HG02840 (cell line): Measurements from ENCODE around the gene PPIL1.
"Not testable (repeated sequence)": the region's sequence is repeated elsewhere in the genome, so short reads cannot be mapped to it uniquely, and the experiment has no call there.

ENCODE experiments used
- ATAC-seq: cut with Tn5 transposase; IDR thresholded peaks from one replicate; pipeline ENCODE4 v1.9.1; 2021; ENCODE audit warnings: mild to moderate bottlenecking, moderate library complexity, moderate number of reproducible peaks; ENCODE audit not compliant: unreplicated experiment, low FRiP score

The PPIL1 gene

DNA sequence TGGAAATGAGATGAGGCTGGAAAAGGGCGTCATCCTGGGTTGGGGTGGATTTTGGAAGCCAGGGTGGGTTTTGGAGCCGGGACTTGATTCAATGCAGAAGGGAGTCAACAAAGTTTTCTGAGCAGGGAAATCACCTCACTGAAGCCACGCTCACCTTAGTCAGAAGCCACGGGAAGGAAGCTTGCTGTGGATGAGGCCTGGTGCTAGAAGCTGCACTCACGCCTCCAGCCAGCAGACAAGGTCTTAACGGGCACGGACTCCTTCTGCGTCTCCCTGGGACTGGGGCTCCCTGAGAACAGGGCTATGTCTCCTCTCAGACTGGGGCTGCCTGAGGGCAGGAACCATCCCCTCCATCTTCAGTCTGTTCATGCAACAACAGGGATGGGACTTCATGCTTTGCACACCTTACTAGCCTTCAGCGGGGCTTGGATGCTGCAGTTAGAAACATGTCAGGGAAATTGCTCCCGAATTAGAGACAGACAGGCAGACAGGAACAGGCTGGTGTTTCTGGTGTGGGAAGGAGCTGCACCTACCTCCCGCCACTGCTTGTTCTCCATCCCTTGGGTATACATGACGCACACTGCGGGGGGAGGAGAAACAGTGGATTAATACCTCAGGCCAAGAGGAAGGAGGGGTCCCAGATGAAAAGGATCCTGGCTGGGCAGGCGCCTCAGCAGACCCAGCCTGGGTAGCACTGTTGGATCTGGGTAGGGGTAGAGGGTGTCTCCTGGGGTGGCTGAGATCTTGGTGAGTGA, 52.8 kb downstream of the PPIL1 start:
- ATAC-seq: no peak

DNA sequence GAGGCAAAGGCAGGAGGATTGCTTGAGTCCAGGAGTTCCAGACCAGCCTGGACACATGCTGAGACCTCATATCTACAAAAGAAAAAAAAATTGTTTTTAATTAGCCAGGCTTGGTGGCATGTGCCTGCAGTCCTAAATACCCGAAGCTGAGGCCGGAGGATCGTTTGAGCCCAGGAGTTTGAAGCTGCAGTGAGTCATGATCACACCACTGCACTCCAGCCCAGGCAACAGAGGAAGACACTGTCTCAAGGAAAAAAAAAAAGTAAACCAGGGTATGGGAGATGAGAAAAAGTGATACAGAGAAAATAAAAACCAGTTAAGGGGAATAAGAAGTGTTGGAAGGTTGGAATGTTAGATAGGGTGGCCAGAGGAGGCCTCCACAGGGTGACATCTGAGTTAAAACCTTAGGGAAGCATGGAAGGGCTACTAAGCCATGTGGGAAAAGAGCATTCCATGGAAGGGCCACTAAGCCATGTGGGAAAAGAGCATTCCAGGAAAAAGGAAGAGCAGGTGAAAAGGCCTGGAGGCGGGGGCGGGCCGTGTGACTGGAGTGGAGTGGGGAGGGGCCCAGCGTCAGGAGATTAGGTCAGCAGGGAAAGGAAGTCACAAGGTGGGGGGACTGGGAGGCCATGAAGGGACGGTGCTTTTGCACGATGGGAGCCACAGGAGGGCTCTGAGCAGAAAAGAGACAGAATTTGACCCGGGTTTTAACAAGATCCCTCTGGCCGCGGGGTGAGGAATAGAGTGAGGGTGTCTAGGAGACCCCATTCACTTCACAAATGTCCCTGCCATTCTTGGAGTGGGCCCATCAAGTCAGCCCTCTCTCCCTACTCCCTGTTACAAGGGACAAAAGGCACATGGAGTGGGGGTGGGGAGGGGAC, 53.7 kb downstream of the PPIL1 start:
- ATAC-seq: no peak

GRCh38 chr6:36818756-36819155, 55.8 kb downstream of the PPIL1 start:
- ATAC-seq: no peak

GRCh38 chr6:36817847-36818246, 56.8 kb downstream of the PPIL1 start:
- ATAC-seq: no peak

- ATAC-seq: no peak
Measured at GRCh38 chr6:36817176-36817817, 57.3 kb downstream of the PPIL1 start.

DNA sequence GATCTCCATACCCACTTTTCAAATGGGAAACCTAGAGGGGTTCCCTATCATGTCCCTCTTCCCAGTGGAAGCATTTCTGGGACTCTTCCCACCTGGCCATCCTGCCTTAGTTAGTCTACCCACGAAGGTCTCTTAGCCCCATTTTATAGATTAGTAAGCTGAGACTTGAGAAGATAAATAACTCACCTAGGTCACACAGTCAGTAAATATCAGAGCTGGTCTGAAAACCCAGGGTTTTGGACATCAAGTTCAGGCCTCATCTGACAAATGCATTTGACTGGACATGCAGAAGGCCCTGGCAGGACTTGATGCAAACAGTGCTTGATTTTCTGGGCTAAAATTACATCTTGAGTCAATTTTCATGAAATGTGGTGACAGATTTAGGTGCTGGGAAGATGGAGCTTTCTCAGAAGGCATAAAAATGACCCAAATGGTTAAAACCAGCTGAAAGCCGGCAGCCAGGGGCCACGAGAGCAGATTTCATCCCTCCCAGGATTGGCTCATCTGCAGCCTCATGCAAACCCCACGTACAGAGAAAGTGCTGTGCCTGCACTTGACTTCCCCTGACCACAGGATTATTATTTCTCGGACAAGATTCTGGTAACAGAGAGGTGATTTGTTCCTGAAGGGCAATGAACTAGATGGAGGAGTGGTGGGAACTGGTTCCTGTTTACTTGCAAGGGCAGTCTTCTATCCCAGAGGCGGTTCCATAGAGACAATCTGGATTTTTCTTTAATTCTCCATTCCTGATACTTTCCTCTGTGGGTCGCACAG, 58.5 kb downstream of the PPIL1 start:
- ATAC-seq: no peak

- ATAC-seq: no peak
Measured at GRCh38 chr6:36814249-36814648, 60.4 kb downstream of the PPIL1 start.

- no peak for ATAC-seq
Measured at GRCh38 chr6:36813526-36813925, 61.1 kb downstream of the PPIL1 start.

- not testable (repeated sequence) for ATAC-seq
Measured at GRCh38 chr6:36813047-36813446, 61.6 kb downstream of the PPIL1 start.

DNA sequence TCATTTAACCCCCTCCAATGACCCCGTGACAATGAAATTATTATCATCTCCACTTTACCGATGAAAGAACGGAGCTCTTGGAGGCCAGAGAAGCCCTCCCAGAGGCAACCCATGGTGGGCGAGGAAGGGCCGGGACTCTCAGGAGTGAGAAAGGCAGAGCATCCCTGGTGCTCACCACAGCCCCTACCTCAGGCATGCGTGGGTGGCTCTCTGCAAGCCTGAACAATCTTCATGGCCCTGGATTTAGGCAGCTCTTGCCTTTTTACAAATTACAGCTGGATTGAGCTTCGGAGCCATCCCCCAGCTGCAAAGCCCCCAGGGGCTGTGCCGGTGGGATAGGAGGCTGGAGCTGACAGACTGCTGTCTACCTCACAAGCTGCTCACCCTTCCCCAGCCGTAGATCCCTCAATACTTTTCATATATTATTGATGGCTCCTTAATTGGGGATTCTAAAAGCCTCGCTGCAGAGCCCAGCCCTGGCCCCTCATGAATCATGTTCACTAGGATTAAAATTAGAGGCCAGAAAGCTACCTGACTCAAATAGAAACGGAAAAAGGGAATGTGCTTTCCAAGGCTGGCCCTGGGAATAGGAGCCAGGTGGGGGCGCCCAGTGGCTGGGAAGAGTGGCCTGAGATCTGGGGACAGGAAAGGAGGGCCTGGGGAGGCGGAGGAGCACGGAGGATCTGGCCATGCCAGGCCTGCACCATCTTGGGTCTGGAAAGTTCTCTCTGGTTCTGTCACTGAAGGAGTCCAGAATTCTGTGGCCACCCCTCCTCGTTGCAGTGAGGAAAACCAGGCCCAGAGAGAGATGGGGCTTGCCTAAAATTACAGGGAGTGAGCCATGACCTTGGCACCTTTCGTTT, 64.4 kb downstream of the PPIL1 start:
- ATAC-seq: no peak

- ATAC-seq: no peak
Measured at GRCh38 chr6:36809156-36809555, 65.4 kb downstream of the PPIL1 start.

GRCh38 chr6:36808634-36809033, 66.0 kb downstream of the PPIL1 start:
- ATAC-seq: no peak

DNA sequence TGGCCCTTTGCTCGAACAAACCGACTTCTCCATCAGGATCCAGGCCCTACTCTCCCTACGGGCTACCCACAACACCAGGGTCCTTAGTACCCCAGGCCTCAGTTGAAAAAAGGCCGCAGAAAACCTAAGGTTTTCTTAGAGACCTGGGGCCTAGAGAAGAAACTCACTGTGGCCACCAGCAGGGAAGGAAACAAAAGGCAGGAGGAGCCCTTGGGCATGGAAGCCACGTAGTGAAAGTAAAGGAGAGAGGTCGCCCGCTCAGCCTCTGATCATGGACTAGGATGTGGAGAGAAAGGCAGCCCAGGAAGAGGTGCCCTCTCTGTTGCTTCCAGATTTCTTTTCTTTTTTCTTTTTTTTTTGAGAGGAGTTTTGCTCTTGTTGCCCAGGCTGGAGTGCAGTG, 66.9 kb downstream of the PPIL1 start:
- no peak for ATAC-seq

- ATAC-seq: no peak
Measured at GRCh38 chr6:36807143-36807542, 67.5 kb downstream of the PPIL1 start.

GRCh38 chr6:36805917-36806316, 68.7 kb downstream of the PPIL1 start:
- ATAC-seq: no peak

GRCh38 chr6:36805096-36805797, 69.4 kb downstream of the PPIL1 start:
- ATAC-seq: no peak
